Fibroblast of lung (primary cell): Measurements from ENCODE around the gene TEX2. TPM values are rescaled to one million over a fixed set of nuclear protein-coding genes. Genes with fewer than 3 reads are reported as not detected.

Experiments
- DNase-seq, 2 donors: peaks; one replicate each; pipeline versions ENCODE4 v3.0.0 to v3.0.0-alpha.2; 2010; ENCODE audit warnings: low read depth in 2 of 2
- H2AFZ ChIP-seq: 2 replicates; pipeline ENCODE4 v1.5.1; 2012; ENCODE audit warnings: low read length, control low read depth, inconsistent platforms
- H3K27ac ChIP-seq: 2 replicates; pipeline ENCODE4 v1.5.1; 2011; ENCODE audit warnings: low read length, control low read depth; ENCODE audit not compliant: insufficient read depth
- H3K27me3 ChIP-seq: 2 replicates; pipeline ENCODE4 v1.5.1; 2011; ENCODE audit warnings: mild to moderate bottlenecking, low read length; ENCODE audit not compliant: control insufficient read depth, insufficient read depth
- H3K36me3 ChIP-seq: 2 replicates; pipeline ENCODE4 v1.5.1; 2011; ENCODE audit warnings: low read length; ENCODE audit not compliant: control insufficient read depth, insufficient read depth
- H3K4me1 ChIP-seq: 2 replicates; pipeline ENCODE4 v1.5.1; 2011; ENCODE audit warnings: low read length; ENCODE audit not compliant: control insufficient read depth, insufficient read depth; ENCODE audit errors: extremely low read depth
- H3K4me2 ChIP-seq: 2 replicates; pipeline ENCODE4 v1.5.1; 2011; ENCODE audit warnings: low read length, control low read depth; ENCODE audit not compliant: insufficient read depth; ENCODE audit errors: extremely low read depth
- H3K4me3 ChIP-seq, 4 experiments: fragments of 200-600 bp in 1 of 4; sonication (generic) in 1 of 4; replicated peaks in 1 of 4; 2 replicates each; pipeline ENCODE4 v1.5.1; 2011 to 2016; ENCODE audit warnings: low read length in 4 of 4, low read depth in 3 of 4, mild to moderate bottlenecking in 3 of 4, control low read depth in 2 of 4, inconsistent platforms in 1 of 4, mixed read lengths in 1 of 4; ENCODE audit not compliant: insufficient read depth in 1 of 4; ENCODE audit errors: control extremely low read depth in 1 of 4
- H3K79me2 ChIP-seq: 2 replicates; pipeline ENCODE4 v1.5.1; 2012; ENCODE audit warnings: mild to moderate bottlenecking, low read length, inconsistent platforms; ENCODE audit not compliant: control insufficient read depth, insufficient read depth
- H3K9ac ChIP-seq: 2 replicates; pipeline ENCODE4 v1.5.1; 2011; ENCODE audit warnings: mild to moderate bottlenecking, low read length, control low read depth; ENCODE audit not compliant: insufficient read depth
- H3K9me3 ChIP-seq: 2 replicates; pipeline ENCODE4 v1.5.1; 2012; ENCODE audit warnings: low read depth, low read length; ENCODE audit not compliant: control insufficient read depth, insufficient read depth
- H4K20me1 ChIP-seq: 2 replicates; pipeline ENCODE4 v1.5.1; 2011; ENCODE audit warnings: low read length; ENCODE audit not compliant: control insufficient read depth, insufficient read depth; ENCODE audit errors: extremely low read depth
- CTCF ChIP-seq, 2 donors: IDR thresholded peaks in 1 of 2; conservative IDR thresholded peaks in 1 of 2; 1 replicate in 1 of 2; 2 replicates in 1 of 2; pipeline ENCODE4 v1.5.1; 2011 to 2012; ENCODE audit warnings: low read length in 2 of 2, control low read depth in 1 of 2, inconsistent platforms in 1 of 2, low read depth in 1 of 2, mild to moderate bottlenecking in 1 of 2
- EZH2 ChIP-seq: IDR thresholded peaks from 2 replicates; pipeline ENCODE4 v1.5.1; 2012; ENCODE audit warnings: low read length, control low read depth, mild to moderate bottlenecking; ENCODE audit errors: missing control alignments
- polyA plus RNA-seq, 2 donors: library from polyadenylated mRNA; depleted of rRNA in 1 of 2; stranded (reverse) in 1 of 2; unstranded in 1 of 2; fragments of >200 nt; gene quantifications; 2 replicates each; pipeline ENCODE4 v1.2.1, GENCODE V29; 2011 to 2012; ENCODE audit warnings: missing spikeins in 1 of 2
- total RNA-seq: library from RNA; depleted of rRNA; stranded (reverse); fragments of >200 nt; gene quantifications from 2 replicates; pipeline ENCODE4 v1.2.1, GENCODE V29; 2014

Gene TEX2
- total and polyA plus RNA-seq, 2 donors (not counting 1 experiment from before 2014, with no cell fraction given): 18.6 to 33.4 TPM

- no peaks in the 10 kb centered on the region for H3K9me3 ChIP-seq
- H2AFZ ChIP-seq: no peak overlapping the region
- H3K27me3 ChIP-seq: no peaks in the 10 kb centered on the region
- no peak for TF ChIP-seq EZH2
- TF ChIP-seq CTCF (conservative IDR thresholded peaks at IDR 0.05 in 1 of 2, IDR thresholded peaks at IDR 0.05 in 1 of 2; ENCODE audit: low read depth in 1 of 2, low read length in 2 of 2): no peak
- H3K79me2 ChIP-seq: no peaks in the 10 kb centered on the region
- no peaks in the 10 kb centered on the region for H4K20me1 ChIP-seq
- H3K36me3 ChIP-seq: no peaks in the 10 kb centered on the region
- no peak overlapping the region for H3K27ac ChIP-seq
- no peak overlapping the region for H3K4me3 ChIP-seq
- no peak for DNase-seq
- no peak overlapping the region for H3K9ac ChIP-seq
- H3K4me1 ChIP-seq: peaks cover 9% of the 10 kb centered on the region
- no peak overlapping the region for H3K4me2 ChIP-seq
These were observed 19.7 kb downstream of the TEX2 start for GRCh38 chr17:64243340-64243739.

GRCh38 chr17:64242633-64243032 is 20.4 kb downstream of the TEX2 start:
- no peak for TF ChIP-seq EZH2
- no peak overlapping the region for H2AFZ ChIP-seq

GRCh38 chr17:64240741-64241347 is 22.2 kb downstream of the TEX2 start:
- Histone ChIP-seq H4K20me1 (no peaks in the 10 kb centered on the region), H3K36me3 (no peaks in the 10 kb centered on the region), H2AFZ (no peak overlapping the region), H3K79me2 (no peaks in the 10 kb centered on the region), H3K4me3 (peak overlapping the region in 1 of 4 experiments; percentile 5), H3K9me3 (no peaks in the 10 kb centered on the region), H3K9ac (no peak overlapping the region), H3K4me1 (peaks cover 9% of the 10 kb centered on the region), H3K4me2 (peak overlapping the region; percentile 68), H3K27ac (peak overlapping the region; percentile 61), H3K27me3 (no peaks in the 10 kb centered on the region)
- no peak for TF ChIP-seq CTCF (conservative IDR thresholded peaks at IDR 0.05 in 1 of 2, IDR thresholded peaks at IDR 0.05 in 1 of 2; ENCODE audit: low read depth in 1 of 2, low read length in 2 of 2)
- no peak for TF ChIP-seq EZH2
- DNase-seq: peak; percentile 91 to 94

More at GRCh38 chr17:64242633-64243032, 20.4 kb downstream of the TEX2 start:
- Histone ChIP-seq H3K4me1 (peaks cover 9% of the 10 kb centered on the region), H3K27me3 (no peaks in the 10 kb centered on the region), H3K4me3 (no peak overlapping the region), H3K4me2 (no peak overlapping the region), H3K9me3 (no peaks in the 10 kb centered on the region), H3K27ac (no peak overlapping the region), H3K9ac (no peak overlapping the region), H3K79me2 (no peaks in the 10 kb centered on the region), H4K20me1 (no peaks in the 10 kb centered on the region), H3K36me3 (no peaks in the 10 kb centered on the region)
- no peak for DNase-seq
